HG03135 (cell line): Measurements from ENCODE around the gene SCG5.

Source experiments
- ATAC-seq: cut with Tn5 transposase; IDR thresholded peaks from one replicate; pipeline ENCODE4 v1.9.1; 2021; ENCODE audit warnings: mild to moderate bottlenecking, moderate library complexity; ENCODE audit not compliant: unreplicated experiment

SCG5 gene

GRCh38 chr15:32657941-32658340 is 16.4 kb downstream of the SCG5 start:
- no peak for ATAC-seq

GRCh38 chr15:32659340-32660155 is 18.0 kb downstream of the SCG5 start:
- no peak for ATAC-seq

- no peak for ATAC-seq
Measured at GRCh38 chr15:32663671-32664070, 22.2 kb downstream of the SCG5 start.

- ATAC-seq = no peak
Measured at GRCh38 chr15:32664796-32665195, 23.3 kb downstream of the SCG5 start.

- ATAC-seq = no peak
Measured at GRCh38 chr15:32667321-32667720, 25.8 kb downstream of the SCG5 start.

GRCh38 chr15:32668942-32669341 is 27.4 kb downstream of the SCG5 start:
- no peak for ATAC-seq

- ATAC-seq = no peak
Measured at GRCh38 chr15:32669896-32670611, 28.5 kb downstream of the SCG5 start.

GRCh38 chr15:32670623-32671022 is 29.1 kb downstream of the SCG5 start:
- no peak for ATAC-seq

GRCh38 chr15:32671339-32672325 is 30.1 kb downstream of the SCG5 start:
- ATAC-seq = no peak

GRCh38 chr15:32674681-32675080 is 33.2 kb downstream of the SCG5 start:
- no peak for ATAC-seq

- ATAC-seq = no peak
Measured at GRCh38 chr15:32675466-32675865, 34.0 kb downstream of the SCG5 start.

- no peak for ATAC-seq
Measured at GRCh38 chr15:32676169-32676568, 34.7 kb downstream of the SCG5 start.

- ATAC-seq = no peak
Measured at GRCh38 chr15:32677238-32677750, 35.8 kb downstream of the SCG5 start.

GRCh38 chr15:32679298-32679690 is 37.8 kb downstream of the SCG5 start:
- ATAC-seq = no peak

GRCh38 chr15:32682569-32682968 is 41.1 kb downstream of the SCG5 start:
- ATAC-seq = no peak

- ATAC-seq = no peak
Measured at GRCh38 chr15:32682977-32683630, 41.6 kb downstream of the SCG5 start.

GRCh38 chr15:32683906-32684584 is 42.5 kb downstream of the SCG5 start:
- ATAC-seq = no peak

- ATAC-seq = no peak
Measured at GRCh38 chr15:32685576-32685975, 44.1 kb downstream of the SCG5 start.

- ATAC-seq = no peak
Measured at GRCh38 chr15:32687556-32687955, 46.0 kb downstream of the SCG5 start.

GRCh38 chr15:32688151-32688639 is 46.7 kb downstream of the SCG5 start:
- no peak for ATAC-seq
